GM12801 (cell line): ENCODE results near the gene SULT6B1.

ENCODE experiments used
- CTCF ChIP-seq: IDR thresholded peaks from one replicate; pipeline ENCODE4 v1.5.1; 2011; ENCODE audit warnings: control low read depth; ENCODE audit not compliant: insufficient read length; ENCODE audit errors: extremely low read depth

Gene SULT6B1

GRCh38 chr2:37125416-37125815, 63.1 kb downstream of the SULT6B1 start:
- TF ChIP-seq CTCF: no peak

GRCh38 chr2:37119157-37119556, 69.3 kb downstream of the SULT6B1 start:
- no peak for TF ChIP-seq CTCF
